Colon (tissue), 2 donors: ENCODE results near the gene CLDN3.
"Not testable (repeated sequence)": the region's sequence is repeated elsewhere in the genome, so short reads cannot be mapped to it uniquely, and the experiment has no call there.

Experiments
- FAIRE-seq: peaks from 2 replicates; lab custom pipeline; 2012; peaks lifted over from hg19 to GRCh38; lab: Jason Lieb, UNC
- donor health status: control.
- donor health status: control.

CLDN3 gene

DNA sequence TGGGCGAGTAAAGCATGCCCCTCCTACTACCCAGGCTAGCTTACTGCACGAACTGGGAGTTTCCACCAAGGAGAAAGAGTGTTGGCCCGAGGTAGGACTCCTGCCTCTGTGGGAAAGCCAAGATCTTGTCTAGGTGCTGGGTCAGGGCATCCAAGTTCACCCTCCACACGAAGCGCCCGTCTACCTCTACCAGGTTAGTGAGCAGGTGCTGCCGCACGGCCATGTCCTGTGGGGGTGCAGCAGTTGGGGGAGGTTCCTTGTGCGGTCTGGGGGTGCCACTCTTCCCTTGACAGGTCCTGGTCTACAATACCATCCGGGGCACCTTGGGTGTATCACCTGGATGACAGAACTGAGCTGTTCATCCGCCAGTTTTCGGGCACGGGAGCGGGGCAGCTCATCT is 33.2 kb downstream of the CLDN3 start:
- no peak for FAIRE-seq

DNA sequence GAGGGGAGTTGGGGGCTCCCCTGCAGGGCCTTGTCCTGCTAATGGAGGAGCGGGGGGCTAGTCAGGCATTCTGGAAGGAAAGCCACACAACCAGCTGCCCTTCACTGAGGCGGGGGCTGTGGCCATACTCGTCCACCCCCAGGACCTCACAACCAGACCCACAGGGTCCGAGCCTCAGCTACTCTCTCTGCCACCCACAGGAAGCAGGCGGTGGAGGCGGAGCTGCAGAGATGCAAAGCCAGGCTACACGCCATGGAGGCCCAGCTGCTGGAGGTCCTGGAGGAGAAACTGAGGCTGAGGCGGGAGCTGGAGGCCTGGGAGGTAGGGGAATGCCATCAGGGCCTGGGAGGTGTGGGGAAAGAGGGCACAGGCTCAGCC is 34.6 kb downstream of the CLDN3 start:
- FAIRE-seq, result no peak

- FAIRE-seq, result no peak
These were observed 35.2 kb downstream of the CLDN3 start for GRCh38 chr7:73734619-73735527.

GRCh38 chr7:73732397-73732796 is 37.7 kb downstream of the CLDN3 start:
- no peak for FAIRE-seq

DNA sequence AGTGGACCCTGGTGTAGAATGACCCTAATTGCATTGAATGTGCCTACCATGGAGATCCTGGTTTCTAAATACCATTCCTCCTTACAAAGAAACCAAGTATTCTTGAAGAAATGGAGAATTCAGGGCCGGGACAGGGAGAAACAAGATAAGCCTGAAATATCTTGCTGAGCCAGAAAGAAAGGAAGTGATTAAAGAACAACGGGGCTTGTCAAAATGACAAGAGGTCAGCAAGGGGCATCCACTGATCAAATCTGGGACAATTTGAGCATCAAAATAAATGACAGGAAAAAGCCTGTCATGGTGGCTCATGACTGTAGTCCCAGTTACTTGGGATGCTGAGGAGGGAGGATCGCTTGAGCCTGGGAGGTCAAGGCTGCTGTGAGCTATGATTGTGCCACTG is 39.6 kb downstream of the CLDN3 start:
- no peak for FAIRE-seq

DNA sequence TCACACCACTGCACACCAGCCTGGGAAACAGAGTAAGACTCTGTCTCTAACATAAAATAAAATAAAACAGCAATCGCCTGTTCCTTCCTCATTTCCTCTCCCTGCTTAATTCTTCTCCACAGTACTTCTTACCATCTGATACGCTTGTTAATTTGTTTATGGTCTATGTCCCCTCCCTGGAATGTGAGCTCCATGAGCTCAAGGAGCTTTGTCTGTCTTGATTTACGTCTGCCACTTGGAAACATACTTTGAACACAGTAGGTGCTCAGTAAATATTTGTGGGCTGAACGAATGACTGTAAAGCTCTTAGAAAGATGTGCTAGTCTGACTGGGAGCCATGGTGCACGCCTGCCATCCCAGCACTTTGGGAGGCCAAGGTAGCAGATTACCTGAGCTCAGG is 41.5 kb downstream of the CLDN3 start:
- no peak for FAIRE-seq

DNA sequence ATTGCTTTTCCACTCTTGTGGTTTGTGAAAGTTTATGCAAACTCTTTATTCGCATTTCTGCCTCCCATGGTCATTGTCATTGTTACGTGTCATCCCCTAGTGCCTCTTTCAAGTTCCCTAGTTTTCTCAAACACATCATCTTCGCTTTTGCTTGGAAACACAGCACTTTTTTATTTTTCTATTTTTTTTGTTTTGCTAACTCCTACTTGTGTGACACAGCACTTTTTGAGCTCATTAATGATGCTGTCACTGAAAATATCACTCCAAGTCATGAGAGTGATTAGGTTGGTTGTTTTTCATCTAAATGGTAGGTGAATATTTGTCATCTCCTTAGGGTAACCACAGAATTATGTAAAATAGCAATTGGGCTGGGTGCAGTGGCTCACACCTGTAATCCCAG is 42.1 kb downstream of the CLDN3 start:
- FAIRE-seq, result no peak

DNA sequence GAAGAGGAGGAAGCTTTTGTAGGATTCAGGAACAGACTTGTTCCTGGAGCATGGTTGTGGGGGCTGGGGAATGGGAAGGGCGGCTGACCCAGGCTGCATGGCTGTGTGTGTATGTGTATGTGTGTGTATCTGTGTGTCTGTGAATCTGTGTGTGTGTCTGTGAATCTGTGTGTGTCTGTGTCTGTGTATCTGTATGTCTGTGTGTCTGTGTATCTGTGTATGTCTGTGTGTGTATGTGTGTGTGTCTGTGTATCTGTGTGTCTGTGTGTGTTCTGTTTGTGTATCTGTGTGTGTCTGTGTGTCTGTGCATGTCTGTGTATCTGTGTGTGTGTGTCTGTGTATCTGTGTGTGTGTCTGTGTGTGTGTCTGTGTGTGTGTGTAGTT is 44.0 kb downstream of the CLDN3 start:
- no peak for FAIRE-seq

DNA sequence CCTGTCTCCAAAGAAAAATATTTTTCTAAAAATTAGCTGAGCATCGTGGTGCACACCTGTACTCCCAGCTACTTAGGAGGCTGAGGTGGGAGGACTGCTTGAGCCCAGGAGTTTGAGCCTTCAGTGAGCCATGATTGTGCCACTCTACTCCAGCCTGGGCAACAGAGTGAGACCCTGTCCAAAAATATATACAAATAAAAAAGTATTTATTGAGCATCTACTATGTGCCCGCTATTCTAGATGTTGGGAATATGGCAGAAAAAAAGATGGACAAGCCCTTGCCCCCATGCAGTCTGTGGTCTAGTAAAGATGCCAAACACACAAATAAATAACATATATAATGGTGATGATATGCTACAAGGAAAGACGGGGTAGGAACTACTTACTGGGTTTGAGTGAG is 46.3 kb downstream of the CLDN3 start:
- FAIRE-seq, result no peak

DNA sequence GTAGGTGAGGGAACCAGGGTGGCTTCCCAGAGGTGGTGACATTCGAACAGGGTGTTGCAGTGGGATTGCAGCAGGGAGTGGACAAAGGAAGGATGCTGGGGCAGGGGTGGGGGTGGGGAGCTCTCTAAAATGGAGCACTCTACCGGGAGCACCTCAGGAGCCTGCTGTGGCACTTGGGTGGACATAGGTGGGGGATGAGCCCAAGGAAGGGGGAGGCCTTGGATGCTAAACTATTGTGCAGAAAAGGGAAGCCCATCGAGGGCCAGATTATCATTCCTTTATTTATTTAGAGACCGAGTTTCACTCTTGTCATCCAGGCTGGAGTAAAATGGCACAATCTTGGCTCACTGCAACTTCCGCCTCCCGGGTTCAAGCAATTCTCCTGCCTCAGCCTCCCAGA is 47.3 kb downstream of the CLDN3 start:
- no peak for FAIRE-seq

DNA sequence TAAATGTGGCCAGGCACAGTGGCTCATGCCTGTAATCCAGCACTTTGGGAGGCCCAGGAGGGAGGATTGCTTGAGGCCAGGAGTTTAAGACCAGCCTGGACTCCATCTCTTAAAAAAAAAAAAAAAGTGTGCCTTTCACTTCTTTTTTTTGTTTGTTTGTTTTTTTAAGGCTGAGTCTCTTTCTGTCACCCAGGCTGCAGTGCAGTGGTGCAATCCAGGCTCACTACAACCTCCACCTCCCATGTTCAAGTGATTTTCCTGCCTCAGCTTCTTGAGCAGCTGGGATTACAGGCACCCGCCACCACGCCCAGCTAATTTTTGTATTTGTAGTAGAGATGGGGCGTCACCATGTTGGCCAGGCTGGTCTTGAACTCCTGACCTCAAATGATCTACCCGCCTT is 47.9 kb downstream of the CLDN3 start:
- not testable (repeated sequence) for FAIRE-seq

DNA sequence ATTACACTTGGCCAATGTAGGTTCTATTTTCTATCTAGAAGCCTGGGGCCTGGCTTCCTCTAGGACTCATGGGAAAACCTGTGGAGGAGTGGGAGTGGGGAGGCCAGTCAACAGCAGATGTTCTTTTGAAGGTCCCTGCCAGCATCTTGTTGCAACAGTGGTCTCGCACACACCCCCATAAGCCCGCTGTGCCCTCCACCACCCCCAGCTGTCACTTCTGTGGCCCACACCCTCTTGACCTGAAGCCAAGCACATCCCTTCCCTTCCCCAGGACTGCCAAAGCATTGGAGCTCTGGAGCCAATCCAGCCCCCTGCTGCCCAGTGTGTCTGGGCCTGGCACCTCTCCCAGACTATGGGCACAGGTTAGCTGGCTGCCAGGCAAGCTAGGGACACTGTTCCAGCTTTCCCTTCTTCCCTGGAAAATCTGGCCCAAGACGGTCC is 48.7 kb downstream of the CLDN3 start:
- no peak for FAIRE-seq

GRCh38 chr7:73720443-73720842 is 49.6 kb downstream of the CLDN3 start:
- FAIRE-seq, result not testable (repeated sequence)

- FAIRE-seq, result no peak
These were observed 50.3 kb downstream of the CLDN3 start for GRCh38 chr7:73719806-73720169.
